Testis (tissue), 3 donors: Measurements from ENCODE around the gene ETFB. TPM values are rescaled to one million over a fixed set of nuclear protein-coding genes. Genes with fewer than 3 reads are reported as not detected.
"Not testable (repeated sequence)": the region's sequence is repeated elsewhere in the genome, so short reads cannot be mapped to it uniquely, and the experiment has no call there.

ENCODE experiments used
- DNase-seq: peaks from one replicate; pipeline ENCODE4 v3.0.0-alpha.2; 2019
- H3K27ac ChIP-seq, 2 donors: fragments of 200-600 bp; sonication (generic); one replicate each; pipeline ENCODE4 v1.5.1; 2019
- H3K27me3 ChIP-seq: fragments of 200-600 bp; sonication (generic); one replicate; pipeline ENCODE4 v1.5.1; 2019
- H3K36me3 ChIP-seq: fragments of 200-600 bp; sonication (generic); one replicate; pipeline ENCODE4 v1.5.1; 2017; ENCODE audit warnings: low read depth; ENCODE audit errors: missing control alignments
- H3K4me1 ChIP-seq: fragments of 200-600 bp; sonication (generic); one replicate; pipeline ENCODE4 v1.5.1; 2019
- H3K4me3 ChIP-seq, 2 donors: fragments of 200-600 bp; sonication (generic); one replicate each; pipeline ENCODE4 v1.5.1; 2017 to 2019
- H3K9me3 ChIP-seq: fragments of 200-600 bp; sonication (generic); one replicate; pipeline ENCODE4 v1.5.1; 2017
- POLR2A ChIP-seq: fragments of 450-650 bp; IDR thresholded peaks from one replicate; pipeline ENCODE4 v1.6.1; 2017; ENCODE audit warnings: antibody characterized with exemption, mild to moderate bottlenecking, moderate library complexity
- WGBS, 2 donors: methylation state at CpG; one replicate each; pipeline ENCODE4 v1.1.5; 2018; 5-methylcytosine and 5-hydroxymethylcytosine counted together
- intact Hi-C: fragments of 100-400 bp; cut with DNase I; formaldehyde crosslinking; loops from one replicate; pipeline ENCODE4 v1.15.1; 2023; ENCODE audit warnings: low total_unique reads
- polyA plus RNA-seq: library from polyadenylated mRNA; stranded (reverse); fragments of 350-450 nt; fragmentation: Illumina TruSeq; extraction: RNeasy Lipid Tissue Mini Kit (QIAGEN cat#74804); gene quantifications from one replicate; pipeline ENCODE4 v1.2.3, GENCODE V29; 2014; ENCODE audit warnings: low read depth, low replicate concordance; ENCODE audit not compliant: insufficient read depth
- total RNA-seq, 2 donors: library from RNA; depleted of rRNA; stranded (reverse); fragments of >200 nt; gene quantifications; one replicate each; pipeline ENCODE4 v1.2.3, GENCODE V29; 2016
- TF ChIP-seq, protein P1 (sequence below), 3 experiments: fragments of 450-650 bp in 2 of 3; fragments of 200-600 bp in 1 of 3; sonication (generic) in 1 of 3; IDR thresholded peaks; one replicate each; pipeline ENCODE4 v1.5.1; 2016 to 2019; ENCODE audit warnings: antibody characterized with exemption in 3 of 3, mild to moderate bottlenecking in 2 of 3, moderate library complexity in 1 of 3

The ETFB gene
- total and polyA plus RNA-seq, 3 donors from 2014 or later, result 109 to 146 (median 110) TPM

DNA sequence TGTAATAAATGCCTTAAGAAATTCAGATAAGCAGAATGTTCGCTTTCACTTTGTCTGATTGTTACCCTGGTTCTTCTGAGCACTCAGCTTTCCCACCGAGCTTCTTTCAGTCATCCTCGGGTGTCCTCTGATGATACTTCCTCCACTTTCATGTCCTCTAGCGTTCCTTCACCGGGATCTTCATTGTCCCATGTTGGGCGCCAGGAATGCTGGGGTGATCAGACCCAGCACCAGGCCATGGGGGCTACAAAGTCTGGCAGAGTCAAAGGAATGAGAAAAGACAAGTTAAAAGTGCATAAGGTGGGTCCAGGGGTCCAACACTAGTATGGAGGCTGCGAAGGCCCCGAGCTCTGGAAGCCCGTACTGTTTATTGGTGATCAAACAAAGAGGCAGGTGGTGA, 35.9 kb upstream of the ETFB start:
- TF ChIP-seq, protein P1, sequence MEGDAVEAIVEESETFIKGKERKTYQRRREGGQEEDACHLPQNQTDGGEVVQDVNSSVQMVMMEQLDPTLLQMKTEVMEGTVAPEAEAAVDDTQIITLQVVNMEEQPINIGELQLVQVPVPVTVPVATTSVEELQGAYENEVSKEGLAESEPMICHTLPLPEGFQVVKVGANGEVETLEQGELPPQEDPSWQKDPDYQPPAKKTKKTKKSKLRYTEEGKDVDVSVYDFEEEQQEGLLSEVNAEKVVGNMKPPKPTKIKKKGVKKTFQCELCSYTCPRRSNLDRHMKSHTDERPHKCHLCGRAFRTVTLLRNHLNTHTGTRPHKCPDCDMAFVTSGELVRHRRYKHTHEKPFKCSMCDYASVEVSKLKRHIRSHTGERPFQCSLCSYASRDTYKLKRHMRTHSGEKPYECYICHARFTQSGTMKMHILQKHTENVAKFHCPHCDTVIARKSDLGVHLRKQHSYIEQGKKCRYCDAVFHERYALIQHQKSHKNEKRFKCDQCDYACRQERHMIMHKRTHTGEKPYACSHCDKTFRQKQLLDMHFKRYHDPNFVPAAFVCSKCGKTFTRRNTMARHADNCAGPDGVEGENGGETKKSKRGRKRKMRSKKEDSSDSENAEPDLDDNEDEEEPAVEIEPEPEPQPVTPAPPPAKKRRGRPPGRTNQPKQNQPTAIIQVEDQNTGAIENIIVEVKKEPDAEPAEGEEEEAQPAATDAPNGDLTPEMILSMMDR (IDR thresholded peaks at IDR 0.05), result no peak
- TF ChIP-seq POLR2A, result no peak
- no peaks in the 10 kb centered on the region for H3K4me1 ChIP-seq
- no peak overlapping the region for H3K27ac ChIP-seq
- 93 to 96% methylated on average over 9 of the region's 9 CpGs for WGBS, 2 donors
- no peak for DNase-seq
- H3K36me3 ChIP-seq, result no peaks in the 10 kb centered on the region
- intact Hi-C loops, result no loop called here
- H3K4me3 ChIP-seq, result no peak overlapping the region
- no peaks in the 10 kb centered on the region for H3K27me3 ChIP-seq
- H3K9me3 ChIP-seq, result no peaks in the 10 kb centered on the region

DNA sequence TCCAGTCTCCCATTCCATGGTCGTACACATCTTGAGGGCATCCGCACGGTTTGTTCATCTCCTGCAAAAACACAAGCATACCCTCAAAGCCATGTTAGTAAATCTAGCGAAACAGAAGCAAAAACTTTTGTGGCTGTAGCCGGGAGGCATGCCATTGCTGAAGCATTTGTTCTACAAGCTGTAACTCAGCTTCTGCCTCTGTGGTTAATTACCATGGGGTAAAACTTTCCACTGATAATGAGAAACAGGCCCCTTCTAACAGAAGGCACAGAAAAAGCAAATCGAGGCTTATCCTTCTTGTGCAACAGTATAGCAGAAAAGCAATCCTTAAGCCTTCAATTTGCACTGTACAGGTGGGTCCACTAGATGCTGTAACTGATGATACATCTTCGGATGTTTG, 33.7 kb upstream of the ETFB start:
- not testable (repeated sequence) for H3K9me3 ChIP-seq, H3K27me3 ChIP-seq, H3K36me3 ChIP-seq, H3K27ac ChIP-seq, H3K4me1 ChIP-seq, DNase-seq, H3K4me3 ChIP-seq
- intact Hi-C loops, result loop anchor here (5.0 kb wide), 1 partner anchor 653 kb away; no protein-coding TSS in a partner anchor
- 87 to 97% methylated on average over 7 of the region's 7 CpGs for WGBS, 2 donors

DNA sequence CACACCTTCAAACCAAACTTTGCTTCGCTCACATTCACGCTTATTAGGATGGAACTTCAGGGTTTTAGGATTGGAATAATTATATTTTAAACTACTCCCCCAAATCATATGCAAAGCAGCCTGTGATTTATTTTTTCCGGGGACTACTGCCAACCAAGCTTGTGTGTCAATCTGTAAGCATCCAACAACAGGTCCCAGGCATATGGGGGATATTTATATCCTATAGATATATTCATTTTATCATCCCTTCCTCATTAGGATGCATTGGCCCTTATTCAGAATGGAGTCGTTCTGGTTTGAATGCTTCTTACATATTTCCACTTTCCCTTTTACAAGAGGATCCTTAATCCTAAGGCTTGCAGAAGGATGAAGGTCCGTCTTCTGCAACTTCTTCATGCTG, 33.0 kb upstream of the ETFB start:
- Histone ChIP-seq H3K36me3 (no peaks in the 10 kb centered on the region), H3K9me3 (no peaks in the 10 kb centered on the region), H3K4me1 (no peaks in the 10 kb centered on the region), H3K27ac (no peak overlapping the region), H3K27me3 (no peaks in the 10 kb centered on the region), H3K4me3 (no peak overlapping the region)
- TF ChIP-seq, protein P1 (IDR thresholded peaks at IDR 0.05), result no peak
- TF ChIP-seq POLR2A, result no peak
- WGBS, 2 donors, result 90 to 97% methylated on average over 5 of the region's 5 CpGs
- intact Hi-C loops, result loop anchor here (5.0 kb wide), 1 partner anchor 652 kb away; no protein-coding TSS in a partner anchor
- DNase-seq, result no peak

DNA sequence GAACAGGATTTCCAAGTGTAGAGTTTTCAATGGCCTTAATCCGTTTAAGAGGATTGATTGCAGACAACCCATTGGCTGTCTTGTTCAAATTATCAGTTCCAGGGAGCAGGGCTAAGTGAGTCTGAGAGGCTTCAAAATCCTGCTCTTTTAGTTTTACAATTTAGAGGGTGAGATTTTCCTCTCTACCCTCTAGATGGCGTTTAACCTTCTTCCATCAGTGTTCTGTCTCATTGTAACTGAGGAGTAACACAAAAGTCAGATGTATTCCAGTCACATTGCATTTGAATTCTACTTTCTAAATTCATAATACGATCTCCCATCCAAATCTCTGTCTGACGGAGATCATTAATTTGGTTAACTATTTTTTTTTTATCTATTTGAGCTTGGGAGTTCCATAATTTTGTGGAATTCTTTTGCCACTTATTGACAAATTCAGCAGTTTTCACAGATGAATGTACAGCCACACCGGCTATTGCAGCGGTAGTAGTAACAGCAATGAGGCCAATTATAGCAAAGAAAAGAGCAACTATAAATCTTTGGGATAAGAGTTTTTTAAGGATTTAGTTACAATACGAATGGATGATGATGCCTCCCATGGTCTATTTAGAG, 32.0 kb upstream of the ETFB start:
- TF ChIP-seq, protein P1 (IDR thresholded peaks at IDR 0.05), result peak in 2 of 3 experiments; percentile 19 to 51
- TF ChIP-seq POLR2A, result no peak
- DNase-seq, result no peak
- Histone ChIP-seq H3K4me1 (peaks cover 5% of the 10 kb centered on the region), H3K27ac (no peak overlapping the region), H3K27me3 (no peaks in the 10 kb centered on the region), H3K9me3 (no peaks in the 10 kb centered on the region), H3K4me3 (no peak overlapping the region), H3K36me3 (no peaks in the 10 kb centered on the region)
- intact Hi-C loops, result loop anchor here (5.0 kb wide), 1 partner anchor 651 kb away; no protein-coding TSS in a partner anchor
- 54 to 55% methylated on average over 7 of the region's 7 CpGs for WGBS, 2 donors

DNA sequence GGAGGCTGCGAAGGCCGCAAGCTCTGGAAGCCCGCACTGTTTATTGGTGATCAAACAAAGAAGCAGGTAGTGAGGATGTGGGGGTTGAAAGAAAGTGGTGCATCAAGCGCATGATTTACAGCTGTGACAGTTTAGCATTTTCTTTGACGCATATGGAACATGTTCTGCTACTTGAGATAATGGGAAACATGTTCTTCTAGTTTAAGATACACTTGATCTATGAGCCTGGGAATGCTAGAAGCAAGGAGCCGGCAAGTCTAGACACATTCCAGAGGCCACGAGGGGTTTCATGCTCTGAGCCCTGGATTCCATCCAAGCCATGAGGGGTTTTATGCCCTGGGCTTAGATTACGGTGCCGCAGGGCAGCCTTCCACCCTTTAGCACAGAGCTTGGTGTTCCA, 31.3 kb upstream of the ETFB start:
- H3K27me3 ChIP-seq, DNase-seq, H3K9me3 ChIP-seq, H3K4me3 ChIP-seq, H3K27ac ChIP-seq, H3K36me3 ChIP-seq, H3K4me1 ChIP-seq: not testable (repeated sequence)
- 64 to 71% methylated on average over 9 of the region's 9 CpGs for WGBS, 2 donors
- intact Hi-C loops, result loop anchor here (5.0 kb wide), 1 partner anchor 650 kb away; no protein-coding TSS in a partner anchor

DNA sequence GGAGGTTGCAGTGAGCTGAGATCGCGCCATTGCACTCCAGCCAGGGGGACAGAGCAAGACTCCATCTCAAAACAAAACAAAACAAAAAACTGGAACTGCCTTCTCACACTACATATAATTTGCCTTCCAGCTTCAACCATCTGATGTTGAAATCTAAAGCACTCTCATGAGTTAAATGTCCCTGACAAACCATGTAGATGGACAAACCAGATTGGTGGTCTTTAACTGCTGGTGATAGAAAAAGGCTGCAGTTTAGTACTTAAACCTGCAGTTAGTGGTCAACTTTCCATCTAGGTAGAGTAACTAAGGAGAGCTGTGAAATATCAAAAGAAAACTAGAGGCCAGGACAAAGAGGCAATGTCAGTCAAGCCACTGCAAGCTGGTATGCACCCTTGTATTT, 30.0 kb upstream of the ETFB start:
- Histone ChIP-seq H3K4me1 (peaks cover 5% of the 10 kb centered on the region), H3K27ac (no peak overlapping the region), H3K36me3 (no peaks in the 10 kb centered on the region), H3K4me3 (no peak overlapping the region), H3K27me3 (no peaks in the 10 kb centered on the region), H3K9me3 (no peaks in the 10 kb centered on the region)
- no peak for DNase-seq
- intact Hi-C loops, result loop anchor here (5.0 kb wide), 1 partner anchor 649 kb away; no protein-coding TSS in a partner anchor
- 87 to 95% methylated on average over 2 of the region's 2 CpGs for WGBS, 2 donors
- TF ChIP-seq POLR2A, result no peak
- TF ChIP-seq, protein P1 (IDR thresholded peaks at IDR 0.05), result no peak
